Measurements from ENCODE around the gene MAGI2. TPM values are rescaled to one million over a fixed set of nuclear protein-coding genes. Genes with fewer than 3 reads are reported as not detected.

The MAGI2 gene
- total RNA-seq, 1 donor from 2014 or later, result 64.2 TPM

GRCh38 chr7:78074713-78075112 lies 1378.8 kb downstream of the MAGI2 start:
- TF ChIP-seq CTCF (IDR thresholded peaks at IDR 0.05; ENCODE audit: partially characterized antibody, unreplicated experiment), result no peak
- no peak overlapping the region for H3K4me3 Mint-ChIP-seq (ENCODE audit: unreplicated experiment)
- H3K9me3 Mint-ChIP-seq (ENCODE audit: unreplicated experiment), result no peaks in the 10 kb centered on the region
- no peak for DNase-seq
- peak overlapping the region; percentile 62 for H3K27ac Mint-ChIP-seq (ENCODE audit: unreplicated experiment)
- H3K27me3 Mint-ChIP-seq (ENCODE audit: unreplicated experiment), result peaks cover 2% of the 10 kb centered on the region
- peaks cover 6% of the 10 kb centered on the region for H3K4me1 Mint-ChIP-seq (ENCODE audit: low read depth, unreplicated experiment)
- H3K36me3 Mint-ChIP-seq (ENCODE audit: unreplicated experiment), result peaks cover 1% of the 10 kb centered on the region

DNA sequence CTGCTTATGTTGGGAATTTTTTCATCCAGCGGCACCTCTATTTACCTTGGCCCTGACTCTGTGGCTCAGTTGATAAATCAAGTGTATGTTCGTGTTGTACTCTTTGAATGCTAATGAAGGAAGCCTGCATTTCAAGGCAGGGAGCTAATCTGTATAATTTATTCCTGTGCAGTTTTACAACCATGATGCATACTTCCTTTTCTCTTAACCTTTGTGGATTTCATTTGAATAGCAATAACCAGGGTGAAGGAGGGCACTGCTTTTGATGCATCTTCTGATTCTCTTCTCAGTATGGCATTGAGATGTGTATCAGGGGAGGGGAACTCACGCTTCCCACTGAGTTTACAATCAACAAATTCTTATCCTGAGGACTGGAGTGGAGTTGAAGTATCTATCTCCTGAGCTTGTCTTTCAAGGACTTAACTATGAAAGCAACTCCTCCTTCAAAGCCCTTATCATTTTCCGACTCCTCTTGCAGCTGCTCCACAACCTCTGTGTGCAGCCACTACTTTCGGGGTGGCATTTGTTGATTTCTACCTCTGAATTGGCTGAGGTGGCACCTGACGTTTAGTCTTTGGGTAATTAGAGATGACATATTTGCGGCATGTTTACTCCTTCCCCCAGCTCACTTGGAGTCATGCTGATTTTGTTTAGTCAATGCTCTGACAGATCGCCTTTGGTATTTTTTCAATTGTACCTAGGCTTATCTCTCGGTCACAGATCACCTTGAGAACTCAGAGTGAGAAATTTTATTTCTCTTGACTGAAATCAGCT lies 1379.7 kb downstream of the MAGI2 start:
- Mint-ChIP-seq H3K27ac (ENCODE audit: unreplicated experiment) (peak overlapping the region; percentile 12), H3K4me3 (ENCODE audit: unreplicated experiment) (no peak overlapping the region), H3K36me3 (ENCODE audit: unreplicated experiment) (peaks cover 8% of the 10 kb centered on the region), H3K27me3 (ENCODE audit: unreplicated experiment) (peaks cover 2% of the 10 kb centered on the region), H3K9me3 (ENCODE audit: unreplicated experiment) (no peaks in the 10 kb centered on the region), H3K4me1 (ENCODE audit: low read depth, unreplicated experiment) (peaks cover 6% of the 10 kb centered on the region)
- no peak for DNase-seq
- no peak for TF ChIP-seq CTCF (IDR thresholded peaks at IDR 0.05; ENCODE audit: partially characterized antibody, unreplicated experiment)

GRCh38 chr7:78072201-78072590 lies 1381.3 kb downstream of the MAGI2 start:
- H3K36me3 Mint-ChIP-seq (ENCODE audit: unreplicated experiment), result peaks cover 8% of the 10 kb centered on the region
- H3K9me3 Mint-ChIP-seq (ENCODE audit: unreplicated experiment), result no peaks in the 10 kb centered on the region
- no peak for DNase-seq
- no peak overlapping the region for H3K27ac Mint-ChIP-seq (ENCODE audit: unreplicated experiment)
- H3K27me3 Mint-ChIP-seq (ENCODE audit: unreplicated experiment), result peaks cover 2% of the 10 kb centered on the region
- TF ChIP-seq CTCF (IDR thresholded peaks at IDR 0.05; ENCODE audit: partially characterized antibody, unreplicated experiment), result no peak
- no peak overlapping the region for H3K4me3 Mint-ChIP-seq (ENCODE audit: unreplicated experiment)
- peaks cover 6% of the 10 kb centered on the region for H3K4me1 Mint-ChIP-seq (ENCODE audit: low read depth, unreplicated experiment)

- Mint-ChIP-seq H3K4me3 (ENCODE audit: unreplicated experiment) (no peak overlapping the region), H3K9me3 (ENCODE audit: unreplicated experiment) (no peaks in the 10 kb centered on the region), H3K36me3 (ENCODE audit: unreplicated experiment) (peaks cover 8% of the 10 kb centered on the region), H3K27ac (ENCODE audit: unreplicated experiment) (no peak overlapping the region), H3K27me3 (ENCODE audit: unreplicated experiment) (peaks cover 2% of the 10 kb centered on the region), H3K4me1 (ENCODE audit: low read depth, unreplicated experiment) (peaks cover 6% of the 10 kb centered on the region)
- no peak for DNase-seq
- no peak for TF ChIP-seq CTCF (IDR thresholded peaks at IDR 0.05; ENCODE audit: partially characterized antibody, unreplicated experiment)
These were observed 1381.8 kb downstream of the MAGI2 start for GRCh38 chr7:78071491-78072200.

- H3K4me3 Mint-ChIP-seq (ENCODE audit: unreplicated experiment), result no peak overlapping the region
- no peak for DNase-seq
- H3K27ac Mint-ChIP-seq (ENCODE audit: unreplicated experiment), result no peak overlapping the region
- H3K9me3 Mint-ChIP-seq (ENCODE audit: unreplicated experiment), result peaks cover 3% of the 10 kb centered on the region
- H3K27me3 Mint-ChIP-seq (ENCODE audit: unreplicated experiment), result no peaks in the 10 kb centered on the region
- TF ChIP-seq CTCF (IDR thresholded peaks at IDR 0.05; ENCODE audit: partially characterized antibody, unreplicated experiment), result no peak
- H3K36me3 Mint-ChIP-seq (ENCODE audit: unreplicated experiment), result peaks cover 8% of the 10 kb centered on the region
- peaks cover 2% of the 10 kb centered on the region for H3K4me1 Mint-ChIP-seq (ENCODE audit: low read depth, unreplicated experiment)
These were observed 1386.9 kb downstream of the MAGI2 start for GRCh38 chr7:78066599-78066998.

Data from glutamatergic neuron (in vitro differentiated cells).